OCI-LY1 (cell line): ENCODE measurements around the gene PRKCZ.
"Not testable (repeated sequence)": the region's sequence is repeated elsewhere in the genome, so short reads cannot be mapped to it uniquely, and the experiment has no call there.

Source experiments
- H2AFZ ChIP-seq: fragments of 200-600 bp; sonication (generic), shearing (Covaris generic); 2 replicates; pipeline ENCODE4 v1.6.0; 2014; ENCODE audit warnings: antibody characterized with exemption, mild to moderate bottlenecking, low read length
- H3F3A ChIP-seq: fragments of 200-600 bp; sonication (generic), shearing (Covaris generic); 2 replicates; pipeline ENCODE4 v1.6.0; 2014; ENCODE audit warnings: mild to moderate bottlenecking, antibody characterized with exemption, low read length, moderate library complexity; ENCODE audit not compliant: insufficient read depth
- H3K27ac ChIP-seq: fragments of 200-600 bp; sonication (generic); 2 replicates; pipeline ENCODE4 v1.5.1; 2014; ENCODE audit warnings: low read length, mixed run types, mild to moderate bottlenecking, low read depth; ENCODE audit not compliant: poor library complexity, severe bottlenecking
- H3K27me3 ChIP-seq: fragments of 200-600 bp; sonication (generic); 2 replicates; pipeline ENCODE4 v1.6.0; 2014; ENCODE audit warnings: antibody characterized with exemption, mild to moderate bottlenecking, low read length, moderate library complexity; ENCODE audit not compliant: insufficient read depth
- H3K36me3 ChIP-seq: fragments of 200-600 bp; sonication (generic); 2 replicates; pipeline ENCODE4 v1.6.1; 2014; ENCODE audit warnings: mild to moderate bottlenecking, antibody characterized with exemption, low read length, moderate library complexity, mixed read lengths; ENCODE audit not compliant: insufficient read depth
- H3K4me1 ChIP-seq: fragments of 200-600 bp; sonication (generic); 2 replicates; pipeline ENCODE4 v1.5.1; 2014; ENCODE audit warnings: mild to moderate bottlenecking, low read length, moderate library complexity; ENCODE audit not compliant: insufficient read depth, severe bottlenecking
- H3K4me2 ChIP-seq: fragments of 200-600 bp; sonication (generic), shearing (Covaris generic); 2 replicates; pipeline ENCODE4 v1.6.1; 2014; ENCODE audit warnings: low read length
- H3K4me3 ChIP-seq: fragments of 200-600 bp; sonication (generic); 2 replicates; pipeline ENCODE4 v1.5.1; 2014; ENCODE audit warnings: low read length, low read depth, mild to moderate bottlenecking, mixed read lengths; ENCODE audit not compliant: poor library complexity, severe bottlenecking
- H3K79me2 ChIP-seq: fragments of 200-600 bp; shearing (Covaris generic); 2 replicates; pipeline ENCODE4 v1.6.1; 2016; ENCODE audit warnings: mixed run types, low read length, mixed read lengths; ENCODE audit not compliant: insufficient read depth
- H3K9ac ChIP-seq: fragments of 200-600 bp; sonication (generic), shearing (Covaris generic); 2 replicates; pipeline ENCODE4 v1.6.1; 2014; ENCODE audit warnings: mild to moderate bottlenecking, low read length, mixed read lengths
- H3K9me2 ChIP-seq: fragments of 200-600 bp; sonication (generic), shearing (Covaris generic); 2 replicates; pipeline ENCODE4 v1.6.1; 2014; ENCODE audit warnings: low read depth, mild to moderate bottlenecking, low read length, mixed read lengths
- H3K9me3 ChIP-seq: fragments of 200-600 bp; shearing (Covaris generic); 2 replicates; pipeline ENCODE4 v1.6.1; 2014; ENCODE audit warnings: low read length, mixed read lengths
- H4K20me1 ChIP-seq: fragments of 200-600 bp; sonication (generic), shearing (Covaris generic); 2 replicates; pipeline ENCODE4 v1.6.0; 2016; ENCODE audit warnings: mild to moderate bottlenecking, low read length; ENCODE audit not compliant: insufficient read depth
- EZH2 ChIP-seq: fragments of 200-600 bp; sonication (generic), shearing (Covaris generic); IDR thresholded peaks from 2 replicates; pipeline ENCODE4 v1.8.0; 2017; ENCODE audit warnings: borderline replicate concordance, mixed run types, mild to moderate bottlenecking, antibody characterized with exemption, low read length, moderate library complexity, mixed read lengths
- TF ChIP-seq, protein P1 (sequence below): fragments of 200-600 bp; sonication (generic), shearing (Covaris generic); IDR thresholded peaks from 2 replicates; pipeline ENCODE4 v1.5.1; 2017; ENCODE audit warnings: mild to moderate bottlenecking, antibody characterized with exemption, low read length, moderate library complexity, mixed read lengths

The PRKCZ gene

DNA sequence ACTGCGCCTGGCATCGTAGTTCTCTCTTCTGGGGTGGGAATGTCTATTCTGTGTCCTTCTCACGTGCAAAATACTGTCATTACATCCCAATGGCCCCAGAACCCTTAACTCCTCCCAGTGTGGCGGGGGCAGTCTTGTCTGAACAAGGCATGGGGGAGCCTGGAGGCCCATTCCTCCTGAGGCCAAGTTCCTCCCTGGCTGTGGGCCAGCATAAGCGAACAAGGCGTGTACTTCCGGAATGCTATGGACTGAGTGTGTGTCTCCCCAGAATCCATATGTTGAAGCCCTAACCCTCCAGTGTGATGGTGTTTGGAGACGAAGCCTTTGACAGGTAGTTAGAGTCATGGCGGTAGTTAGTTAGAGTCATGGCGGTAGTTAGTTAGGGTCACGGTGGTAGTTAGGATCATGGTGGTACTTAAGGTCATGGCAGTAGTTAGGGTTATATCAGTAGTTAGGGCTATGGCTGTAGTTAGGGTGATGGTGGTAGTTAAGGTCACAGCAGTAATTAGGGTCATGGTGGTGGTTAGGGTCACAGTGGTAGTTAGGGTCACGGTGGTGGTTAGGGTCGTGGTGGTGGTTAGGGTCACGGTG is 71.0 kb downstream of the PRKCZ start:
- no peaks in the 10 kb centered on the region for H4K20me1 ChIP-seq
- no peaks in the 10 kb centered on the region for H3K27me3 ChIP-seq
- no peaks in the 10 kb centered on the region for H3K9me3 ChIP-seq
- TF ChIP-seq EZH2: no peak
- TF ChIP-seq, protein P1, sequence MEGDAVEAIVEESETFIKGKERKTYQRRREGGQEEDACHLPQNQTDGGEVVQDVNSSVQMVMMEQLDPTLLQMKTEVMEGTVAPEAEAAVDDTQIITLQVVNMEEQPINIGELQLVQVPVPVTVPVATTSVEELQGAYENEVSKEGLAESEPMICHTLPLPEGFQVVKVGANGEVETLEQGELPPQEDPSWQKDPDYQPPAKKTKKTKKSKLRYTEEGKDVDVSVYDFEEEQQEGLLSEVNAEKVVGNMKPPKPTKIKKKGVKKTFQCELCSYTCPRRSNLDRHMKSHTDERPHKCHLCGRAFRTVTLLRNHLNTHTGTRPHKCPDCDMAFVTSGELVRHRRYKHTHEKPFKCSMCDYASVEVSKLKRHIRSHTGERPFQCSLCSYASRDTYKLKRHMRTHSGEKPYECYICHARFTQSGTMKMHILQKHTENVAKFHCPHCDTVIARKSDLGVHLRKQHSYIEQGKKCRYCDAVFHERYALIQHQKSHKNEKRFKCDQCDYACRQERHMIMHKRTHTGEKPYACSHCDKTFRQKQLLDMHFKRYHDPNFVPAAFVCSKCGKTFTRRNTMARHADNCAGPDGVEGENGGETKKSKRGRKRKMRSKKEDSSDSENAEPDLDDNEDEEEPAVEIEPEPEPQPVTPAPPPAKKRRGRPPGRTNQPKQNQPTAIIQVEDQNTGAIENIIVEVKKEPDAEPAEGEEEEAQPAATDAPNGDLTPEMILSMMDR: no peak
- no peaks in the 10 kb centered on the region for H3K79me2 ChIP-seq
- no peak overlapping the region for H3K4me3 ChIP-seq
- H3K4me2 ChIP-seq: no peak overlapping the region
- no peaks in the 10 kb centered on the region for H3K36me3 ChIP-seq
- no peak overlapping the region for H3K9ac ChIP-seq
- no peak overlapping the region for H3K27ac ChIP-seq
- no peaks in the 10 kb centered on the region for H3K9me2 ChIP-seq
- no peaks in the 10 kb centered on the region for H3F3A ChIP-seq
- H3K4me1 ChIP-seq: no peaks in the 10 kb centered on the region
- no peak overlapping the region for H2AFZ ChIP-seq

GRCh38 chr1:2121794-2122193 is 71.6 kb downstream of the PRKCZ start:
- not testable (repeated sequence) for H2AFZ ChIP-seq, H3K36me3 ChIP-seq, H3K9me2 ChIP-seq, H3F3A ChIP-seq, H3K9me3 ChIP-seq, H3K4me3 ChIP-seq, H3K4me1 ChIP-seq, H3K27me3 ChIP-seq, H4K20me1 ChIP-seq, H3K79me2 ChIP-seq, H3K4me2 ChIP-seq, H3K27ac ChIP-seq, H3K9ac ChIP-seq

DNA sequence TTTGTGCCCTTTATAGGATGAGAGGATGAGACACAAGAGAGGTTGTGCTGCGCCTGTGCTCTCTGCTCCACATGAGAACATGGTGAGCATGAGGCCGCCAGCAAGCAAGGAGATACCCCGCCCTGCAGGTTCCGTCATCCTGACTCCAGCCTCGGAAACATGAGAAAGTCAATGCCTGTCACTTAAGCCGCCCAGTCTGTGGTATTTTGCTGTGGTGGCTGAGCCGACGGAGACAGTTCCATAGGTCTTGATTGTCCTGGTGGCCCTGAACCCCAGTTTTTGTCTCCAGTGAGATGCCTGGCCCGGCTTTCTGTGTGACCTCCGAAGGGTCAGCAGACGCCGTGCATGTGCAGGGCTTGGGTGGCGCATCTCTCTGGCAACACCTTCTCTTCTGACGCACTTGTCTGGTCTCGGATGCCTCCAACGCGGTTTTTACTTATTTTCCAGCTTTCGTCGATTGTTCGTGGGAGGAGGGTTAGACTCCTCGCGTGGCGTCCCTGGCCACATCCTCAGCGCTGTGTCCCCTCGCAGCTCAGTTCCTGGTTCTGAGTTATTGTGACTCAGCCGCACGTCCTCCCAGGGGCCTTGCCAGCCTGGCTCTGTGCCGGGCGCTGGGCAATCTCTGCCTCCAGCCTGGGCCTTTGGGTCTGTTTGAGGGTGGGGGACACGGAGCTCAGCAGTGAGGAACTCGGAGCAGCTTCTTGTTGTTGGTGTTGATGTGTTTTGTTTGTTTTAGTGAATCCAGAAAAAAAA is 74.4 kb downstream of the PRKCZ start:
- H3K79me2 ChIP-seq: no peaks in the 10 kb centered on the region
- H3K4me1 ChIP-seq: no peaks in the 10 kb centered on the region
- H3K9ac ChIP-seq: no peak overlapping the region
- no peak for TF ChIP-seq EZH2
- TF ChIP-seq, protein P1: no peak
- no peaks in the 10 kb centered on the region for H3F3A ChIP-seq
- H3K9me3 ChIP-seq: no peaks in the 10 kb centered on the region
- H4K20me1 ChIP-seq: no peaks in the 10 kb centered on the region
- no peak overlapping the region for H3K4me2 ChIP-seq
- H3K4me3 ChIP-seq: no peak overlapping the region
- H3K9me2 ChIP-seq: no peaks in the 10 kb centered on the region
- H3K36me3 ChIP-seq: no peaks in the 10 kb centered on the region
- H3K27ac ChIP-seq: no peak overlapping the region
- H3K27me3 ChIP-seq: no peaks in the 10 kb centered on the region; the same call in 1 of the 2 replicates
- H2AFZ ChIP-seq: no peak overlapping the region
